Measurements from ENCODE around the gene JPH2.

DNA sequence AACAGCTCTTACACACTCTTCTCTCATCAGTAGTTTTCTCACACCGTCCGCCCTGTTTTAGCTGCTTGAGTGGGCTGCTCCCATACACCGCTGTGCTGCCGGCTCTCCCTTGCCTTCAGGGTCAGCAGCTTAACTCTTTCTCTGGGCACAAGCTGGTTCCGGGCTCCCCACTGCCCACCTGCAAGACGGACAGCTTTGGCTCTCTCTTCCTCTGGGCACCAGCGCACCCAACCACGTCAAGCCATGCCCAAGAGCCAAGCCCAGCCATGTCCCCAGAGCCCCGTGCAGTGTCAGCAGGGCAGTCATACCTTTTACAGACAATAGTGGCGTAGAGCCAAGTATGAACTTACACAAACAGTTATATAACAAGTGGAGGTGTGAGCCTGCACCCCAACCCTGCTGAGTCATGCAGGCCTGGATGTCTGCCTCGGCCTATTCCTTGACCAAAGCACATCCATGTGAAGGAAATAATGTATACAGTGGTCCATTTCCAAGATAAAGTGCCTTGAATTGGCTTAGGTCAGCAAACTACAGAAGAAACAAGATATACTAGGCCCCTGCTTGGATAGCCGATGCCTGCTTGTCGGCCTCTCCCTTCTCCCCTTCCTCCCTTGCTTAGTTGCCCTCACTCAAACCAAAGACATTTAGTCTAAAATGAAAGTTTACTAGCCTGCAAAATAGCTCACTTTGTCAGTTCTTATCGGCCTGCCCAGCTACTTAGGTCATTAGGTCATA is 89.3 kb downstream of the JPH2 start:
- TF ChIP-seq, protein P1, sequence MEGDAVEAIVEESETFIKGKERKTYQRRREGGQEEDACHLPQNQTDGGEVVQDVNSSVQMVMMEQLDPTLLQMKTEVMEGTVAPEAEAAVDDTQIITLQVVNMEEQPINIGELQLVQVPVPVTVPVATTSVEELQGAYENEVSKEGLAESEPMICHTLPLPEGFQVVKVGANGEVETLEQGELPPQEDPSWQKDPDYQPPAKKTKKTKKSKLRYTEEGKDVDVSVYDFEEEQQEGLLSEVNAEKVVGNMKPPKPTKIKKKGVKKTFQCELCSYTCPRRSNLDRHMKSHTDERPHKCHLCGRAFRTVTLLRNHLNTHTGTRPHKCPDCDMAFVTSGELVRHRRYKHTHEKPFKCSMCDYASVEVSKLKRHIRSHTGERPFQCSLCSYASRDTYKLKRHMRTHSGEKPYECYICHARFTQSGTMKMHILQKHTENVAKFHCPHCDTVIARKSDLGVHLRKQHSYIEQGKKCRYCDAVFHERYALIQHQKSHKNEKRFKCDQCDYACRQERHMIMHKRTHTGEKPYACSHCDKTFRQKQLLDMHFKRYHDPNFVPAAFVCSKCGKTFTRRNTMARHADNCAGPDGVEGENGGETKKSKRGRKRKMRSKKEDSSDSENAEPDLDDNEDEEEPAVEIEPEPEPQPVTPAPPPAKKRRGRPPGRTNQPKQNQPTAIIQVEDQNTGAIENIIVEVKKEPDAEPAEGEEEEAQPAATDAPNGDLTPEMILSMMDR (IDR thresholded peaks at IDR 0.05) = no peak
- no peak for TF ChIP-seq POLR2A (IDR thresholded peaks at IDR 0.05)
